Upper lobe of left lung (tissue), 6 donors: ENCODE data around the gene SEMA5A. TPM values are rescaled to one million over a fixed set of nuclear protein-coding genes. Genes with fewer than 3 reads are reported as not detected.

Experiments
- ATAC-seq, 2 donors: fragments of 200-7000 bp; cut with Tn5 transposase; one replicate each; pipeline ENCODE4 v1.9.1; 2022; ENCODE audit warnings: mild to moderate bottlenecking in 2 of 2, moderate library complexity in 2 of 2; ENCODE audit not compliant: low FRiP score in 2 of 2
- DNase-seq, 2 donors: peaks; one replicate each; pipeline ENCODE4 v3.0.0-alpha.2; 2019 to 2020
- H3K27ac ChIP-seq, 4 donors: fragments of 200-600 bp; sonication (generic); one replicate each; pipeline ENCODE4 v1.5.1; 2016 to 2019
- H3K27me3 ChIP-seq, 4 donors: fragments of 200-600 bp; sonication (generic); one replicate each; pipeline ENCODE4 v1.5.1; 2017 to 2019
- H3K36me3 ChIP-seq, 4 donors: fragments of 200-600 bp; sonication (generic); one replicate each; pipeline ENCODE4 v1.5.1; 2016 to 2019
- H3K4me1 ChIP-seq, 4 donors: fragments of 200-600 bp; sonication (generic); one replicate each; pipeline ENCODE4 v1.5.1; 2018 to 2019
- H3K4me3 ChIP-seq, 4 donors: fragments of 200-600 bp; sonication (generic); one replicate each; pipeline ENCODE4 v1.5.1; 2017 to 2019; ENCODE audit warnings: mild to moderate bottlenecking in 2 of 4, moderate library complexity in 1 of 4
- H3K9me3 ChIP-seq, 4 donors: fragments of 200-600 bp; sonication (generic); one replicate each; pipeline ENCODE4 v1.5.1; 2018 to 2019
- EP300 ChIP-seq, 4 donors: sonication (generic); formaldehyde crosslinking; IDR thresholded peaks; one replicate each; pipeline ENCODE4 v1.5.1; 2017; ENCODE audit warnings: antibody characterized with exemption in 4 of 4, control low read depth in 2 of 4
- POLR2A ChIP-seq, 4 donors: fragments of 450-650 bp; IDR thresholded peaks; one replicate each; pipeline ENCODE4 v1.5.1; 2016 to 2017; ENCODE audit warnings: antibody characterized with exemption in 4 of 4, mild to moderate bottlenecking in 2 of 4
- POLR2AphosphoS5 ChIP-seq, 2 donors: sonication (generic); formaldehyde crosslinking; IDR thresholded peaks; one replicate each; pipeline ENCODE4 v1.5.1; 2017; ENCODE audit warnings: antibody characterized with exemption in 2 of 2
- WGBS, 2 donors: methylation state at CpG; one replicate each; pipeline ENCODE4 v1.1.5; 2017 to 2018; 5-methylcytosine and 5-hydroxymethylcytosine counted together
- total RNA-seq, 6 donors: library from RNA; depleted of rRNA in 4 of 6; stranded (reverse); fragments of >200 nt in 4 of 6; gene quantifications; one replicate each; pipeline versions ENCODE4 v1.1.0 to v1.2.1, GENCODE V29; 2016 to 2021
- TF ChIP-seq, protein P1 (sequence below), 6 experiments: fragments of 450-650 bp in 4 of 6; fragments of 200-600 bp in 2 of 6; sonication (generic) in 2 of 6; IDR thresholded peaks; one replicate each; pipeline ENCODE4 v1.5.1; 2016 to 2019; ENCODE audit warnings: antibody characterized with exemption in 6 of 6
- donor health status: DM: no; HTN: no; CAD: no; lungs with moderate emphysema.
- donor health status: DM: no; HTN: yes; CAD: no; lungs with severe emphysema.

SEMA5A gene
- total RNA-seq, 6 donors from 2014 or later: 5.2 to 40.5 (median 27.5) TPM

DNA sequence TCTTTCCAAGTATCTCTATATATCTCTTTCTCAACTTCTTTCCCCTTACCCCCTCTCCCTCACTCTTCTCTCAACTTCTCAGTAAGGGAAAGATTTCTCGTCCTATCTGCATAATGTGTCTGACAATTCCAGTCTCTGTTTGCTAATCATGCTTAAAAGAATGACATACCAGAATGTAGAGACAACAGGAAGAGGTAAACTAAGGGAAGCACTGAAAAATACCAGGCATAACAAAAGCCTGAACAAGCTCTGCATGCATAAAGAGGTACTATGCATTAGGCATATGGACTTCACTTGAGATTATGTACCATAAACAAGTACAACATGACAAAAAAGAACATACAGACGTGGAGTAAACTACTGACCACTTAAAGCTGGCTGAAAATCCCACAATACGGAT, 62.6 kb downstream of the SEMA5A start:
- Histone ChIP-seq H3K9me3 (peaks cover 0 to 6% (median 2%) of the 10 kb centered on the region in 4 donors), H3K4me3 (no peak overlapping the region), H3K36me3 (no peaks in the 10 kb centered on the region), H3K27me3 (no peaks in the 10 kb centered on the region), H3K27ac (no peak overlapping the region), H3K4me1 (no peaks in the 10 kb centered on the region)
- TF ChIP-seq POLR2AphosphoS5 (IDR thresholded peaks at IDR 0.05) (no peak), EP300 (IDR thresholded peaks at IDR 0.05) (no peak)
- TF ChIP-seq, protein P1, sequence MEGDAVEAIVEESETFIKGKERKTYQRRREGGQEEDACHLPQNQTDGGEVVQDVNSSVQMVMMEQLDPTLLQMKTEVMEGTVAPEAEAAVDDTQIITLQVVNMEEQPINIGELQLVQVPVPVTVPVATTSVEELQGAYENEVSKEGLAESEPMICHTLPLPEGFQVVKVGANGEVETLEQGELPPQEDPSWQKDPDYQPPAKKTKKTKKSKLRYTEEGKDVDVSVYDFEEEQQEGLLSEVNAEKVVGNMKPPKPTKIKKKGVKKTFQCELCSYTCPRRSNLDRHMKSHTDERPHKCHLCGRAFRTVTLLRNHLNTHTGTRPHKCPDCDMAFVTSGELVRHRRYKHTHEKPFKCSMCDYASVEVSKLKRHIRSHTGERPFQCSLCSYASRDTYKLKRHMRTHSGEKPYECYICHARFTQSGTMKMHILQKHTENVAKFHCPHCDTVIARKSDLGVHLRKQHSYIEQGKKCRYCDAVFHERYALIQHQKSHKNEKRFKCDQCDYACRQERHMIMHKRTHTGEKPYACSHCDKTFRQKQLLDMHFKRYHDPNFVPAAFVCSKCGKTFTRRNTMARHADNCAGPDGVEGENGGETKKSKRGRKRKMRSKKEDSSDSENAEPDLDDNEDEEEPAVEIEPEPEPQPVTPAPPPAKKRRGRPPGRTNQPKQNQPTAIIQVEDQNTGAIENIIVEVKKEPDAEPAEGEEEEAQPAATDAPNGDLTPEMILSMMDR (IDR thresholded peaks at IDR 0.05): no peak
- no peak for ATAC-seq
- WGBS, 2 donors: 30 to 46% methylated on average over 3 of the region's 3 CpGs
- DNase-seq: no peak

DNA sequence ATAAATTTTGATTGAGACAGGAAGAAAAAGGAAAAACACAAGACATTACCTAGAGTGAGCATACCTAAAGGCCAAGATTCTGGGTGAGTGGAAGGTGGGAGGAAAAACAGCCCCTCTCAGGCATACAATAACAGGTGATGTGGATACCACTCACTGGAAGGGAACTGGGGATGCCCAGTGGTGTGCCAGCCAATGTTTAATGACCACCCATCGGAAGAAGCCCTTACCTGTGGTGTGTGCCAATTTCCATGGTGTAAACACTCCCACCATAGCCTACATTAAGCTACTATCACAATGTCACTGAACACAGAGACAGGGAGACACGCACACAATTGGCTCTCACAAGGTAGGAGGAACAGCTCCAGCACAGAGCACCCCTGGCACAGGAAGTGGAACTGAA, 63.5 kb downstream of the SEMA5A start:
- H3K27me3 ChIP-seq: no peaks in the 10 kb centered on the region
- DNase-seq (no peak), ATAC-seq (no peak)
- no peaks in the 10 kb centered on the region for H3K4me1 ChIP-seq
- H3K9me3 ChIP-seq: peaks cover 6 to 15% (median 9%) of the 10 kb centered on the region in 4 donors
- no peaks in the 10 kb centered on the region for H3K36me3 ChIP-seq
- TF ChIP-seq EP300 (IDR thresholded peaks at IDR 0.05) (no peak), POLR2A (IDR thresholded peaks at IDR 0.05) (no peak), POLR2AphosphoS5 (IDR thresholded peaks at IDR 0.05) (no peak)
- TF ChIP-seq, protein P1 (IDR thresholded peaks at IDR 0.05): no peak
- H3K4me3 ChIP-seq: no peak overlapping the region
- 77 to 88% methylated on average over 2 of the region's 2 CpGs for WGBS, 2 donors
- no peak overlapping the region for H3K27ac ChIP-seq

DNA sequence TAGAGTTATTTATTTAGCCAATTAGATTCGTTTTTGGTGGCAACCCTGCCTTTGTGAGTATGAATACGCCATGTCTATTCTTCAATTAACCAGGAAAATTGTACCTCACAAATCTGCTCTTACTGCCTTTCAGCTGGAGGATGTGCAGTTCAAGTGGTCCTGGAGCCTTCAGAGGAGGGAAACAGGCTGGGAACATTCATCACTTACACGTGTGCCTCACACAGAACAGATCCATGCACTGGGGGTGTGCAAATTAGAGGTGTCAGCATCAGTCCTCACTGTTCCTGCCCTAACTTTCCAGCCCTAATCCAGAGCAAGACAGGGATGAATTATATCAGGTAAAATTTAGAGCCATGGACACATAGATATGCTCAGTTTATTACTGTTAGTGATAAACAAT, 65.4 kb downstream of the SEMA5A start:
- DNase-seq: no peak
- Histone ChIP-seq H3K9me3 (peaks cover 6 to 26% (median 12%) of the 10 kb centered on the region in 4 donors), H3K4me3 (no peak overlapping the region), H3K27ac (no peak overlapping the region), H3K4me1 (no peaks in the 10 kb centered on the region), H3K27me3 (no peaks in the 10 kb centered on the region), H3K36me3 (no peaks in the 10 kb centered on the region)
- TF ChIP-seq, protein P1 (IDR thresholded peaks at IDR 0.05): no peak
- no peak for TF ChIP-seq POLR2A (IDR thresholded peaks at IDR 0.05)
- TF ChIP-seq EP300 (IDR thresholded peaks at IDR 0.05): no peak
- TF ChIP-seq POLR2AphosphoS5 (IDR thresholded peaks at IDR 0.05): no peak
- 75 to 77% methylated on average over 3 of the region's 3 CpGs for WGBS, 2 donors
- no peak for ATAC-seq

DNA sequence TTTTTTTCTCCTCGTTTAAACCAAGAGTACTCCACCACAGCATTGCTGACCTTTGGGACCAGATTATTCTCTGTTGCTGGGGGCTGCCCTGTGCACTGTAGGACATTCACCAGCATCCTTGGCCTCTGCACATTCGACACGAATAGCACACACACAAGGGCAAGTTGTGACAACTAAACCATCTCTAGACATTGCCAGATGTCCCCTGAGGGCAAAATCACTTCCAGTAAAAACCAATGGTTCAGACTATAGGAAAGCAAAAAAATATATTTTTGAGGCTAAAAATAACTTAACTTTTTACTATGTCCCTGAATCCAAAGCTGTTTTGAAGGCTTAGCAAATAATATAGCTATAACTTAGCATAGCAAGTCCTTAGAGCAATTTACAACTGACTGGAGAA, 65.9 kb downstream of the SEMA5A start:
- Histone ChIP-seq H3K4me3 (no peak overlapping the region), H3K27ac (no peak overlapping the region), H3K9me3 (peaks cover 6 to 26% (median 12%) of the 10 kb centered on the region in 4 donors), H3K27me3 (no peaks in the 10 kb centered on the region), H3K36me3 (no peaks in the 10 kb centered on the region), H3K4me1 (no peaks in the 10 kb centered on the region)
- 82 to 84% methylated on average over 3 of the region's 3 CpGs for WGBS, 2 donors
- DNase-seq (no peak), ATAC-seq (no peak)
- TF ChIP-seq EP300 (IDR thresholded peaks at IDR 0.05) (no peak), POLR2A (IDR thresholded peaks at IDR 0.05) (no peak), POLR2AphosphoS5 (IDR thresholded peaks at IDR 0.05) (no peak)
- TF ChIP-seq, protein P1 (IDR thresholded peaks at IDR 0.05): no peak

DNA sequence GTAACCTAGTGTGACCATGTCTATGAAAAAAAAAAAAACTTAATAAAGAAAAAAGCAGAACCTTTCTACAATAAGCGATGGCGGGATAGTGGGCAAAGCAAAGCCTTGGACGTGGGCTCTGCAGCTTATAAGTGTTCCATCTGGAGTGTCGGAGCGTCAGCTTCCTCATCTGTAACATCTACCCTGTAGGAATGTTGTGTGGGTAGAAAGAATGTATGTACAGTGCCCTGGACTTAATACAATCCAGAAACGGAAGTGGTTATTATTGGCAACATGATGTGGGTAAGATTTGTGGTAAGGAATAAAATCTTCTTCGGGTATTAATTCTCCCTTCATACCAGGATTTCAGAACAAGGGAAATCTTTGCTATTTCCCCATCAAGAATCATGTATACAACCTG, 66.5 kb downstream of the SEMA5A start:
- Histone ChIP-seq H3K27ac (no peak overlapping the region), H3K9me3 (peaks cover 6 to 26% (median 12%) of the 10 kb centered on the region in 4 donors), H3K27me3 (no peaks in the 10 kb centered on the region), H3K4me1 (no peaks in the 10 kb centered on the region), H3K36me3 (no peaks in the 10 kb centered on the region), H3K4me3 (no peak overlapping the region)
- 74 to 88% methylated on average over 7 of the region's 7 CpGs for WGBS, 2 donors
- ATAC-seq (no peak), DNase-seq (no peak)
- no peak for TF ChIP-seq POLR2A (IDR thresholded peaks at IDR 0.05)
- TF ChIP-seq, protein P1 (IDR thresholded peaks at IDR 0.05): no peak
- no peak for TF ChIP-seq EP300 (IDR thresholded peaks at IDR 0.05)
- no peak for TF ChIP-seq POLR2AphosphoS5 (IDR thresholded peaks at IDR 0.05)
